NCI-H2107 treated with DMSO at 0.1 percent for 48 hours (cell line): ENCODE measurements around the gene TAOK3.
"Not testable (repeated sequence)": the region's sequence is repeated elsewhere in the genome, so short reads cannot be mapped to it uniquely, and the experiment has no call there.

ENCODE experiments used
- DNase-seq: peaks from one replicate; lab custom pipeline; 2025; ENCODE audit not compliant: unreplicated experiment; lab: John Stamatoyannopoulos, UW

Gene TAOK3

DNA sequence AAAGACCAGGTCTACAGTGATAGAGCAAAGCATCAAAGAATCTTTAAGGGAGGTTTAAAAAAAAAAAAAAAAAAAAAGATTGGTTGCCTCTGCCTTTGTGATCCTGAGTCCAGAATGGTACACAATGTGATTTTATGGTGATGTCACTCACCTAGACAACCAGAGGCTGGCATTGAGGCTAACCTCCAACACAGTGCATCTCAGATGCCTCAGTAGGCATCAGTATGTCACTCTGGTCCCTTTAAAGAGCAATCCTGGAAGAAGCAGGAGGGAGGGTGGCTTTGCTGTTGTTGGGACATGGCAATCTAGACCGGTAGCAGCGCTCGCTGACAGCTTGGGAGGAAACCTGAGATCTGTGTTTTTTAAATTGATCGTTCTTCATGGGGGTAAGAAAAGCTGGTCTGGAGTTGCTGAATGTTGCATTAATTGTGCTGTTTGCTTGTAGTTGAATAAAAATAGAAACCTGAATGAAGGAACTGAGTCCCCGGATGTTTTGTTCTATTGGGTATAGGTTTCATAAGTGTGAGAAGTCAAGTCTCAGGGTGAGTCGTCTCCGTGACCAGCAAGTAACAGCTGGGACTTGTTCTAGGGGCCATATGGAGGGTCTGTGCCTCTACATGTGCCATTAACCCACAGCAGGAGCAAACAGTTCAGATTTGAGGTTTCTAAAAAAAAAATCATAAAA is 227.5 kb downstream of the TAOK3 start:
- DNase-seq: no peak

DNA sequence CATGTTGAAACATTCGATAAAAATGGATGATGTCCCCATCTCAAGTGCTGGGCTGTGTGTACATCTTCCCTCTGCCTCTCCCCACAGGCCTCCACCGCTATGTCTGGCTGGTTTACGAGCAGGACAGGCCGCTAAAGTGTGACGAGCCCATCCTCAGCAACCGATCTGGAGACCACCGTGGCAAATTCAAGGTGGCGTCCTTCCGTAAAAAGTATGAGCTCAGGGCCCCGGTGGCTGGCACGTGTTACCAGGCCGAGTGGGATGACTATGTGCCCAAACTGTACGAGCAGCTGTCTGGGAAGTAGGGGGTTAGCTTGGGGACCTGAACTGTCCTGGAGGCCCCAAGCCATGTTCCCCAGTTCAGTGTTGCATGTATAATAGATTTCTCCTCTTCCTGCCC is 228.2 kb downstream of the TAOK3 start:
- no peak for DNase-seq

DNA sequence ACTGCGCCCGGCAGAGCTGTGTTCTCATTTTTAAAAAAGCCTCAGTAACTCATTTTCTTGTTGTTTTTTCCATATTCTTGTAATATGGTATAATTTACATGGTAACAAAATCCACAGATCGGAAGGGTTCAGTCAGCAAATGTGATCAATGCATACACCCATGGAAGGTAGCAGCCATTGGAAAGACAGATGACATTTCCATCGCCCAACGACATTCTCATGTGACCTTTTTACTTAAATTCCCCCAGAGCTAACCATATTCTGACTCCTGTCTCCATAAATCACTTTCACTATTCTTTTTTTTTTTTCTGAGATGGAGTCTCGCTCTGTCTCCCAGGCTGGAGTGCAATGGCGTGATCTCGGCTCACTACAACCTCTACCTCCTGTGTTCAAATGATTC is 231.9 kb downstream of the TAOK3 start:
- no peak for DNase-seq

DNA sequence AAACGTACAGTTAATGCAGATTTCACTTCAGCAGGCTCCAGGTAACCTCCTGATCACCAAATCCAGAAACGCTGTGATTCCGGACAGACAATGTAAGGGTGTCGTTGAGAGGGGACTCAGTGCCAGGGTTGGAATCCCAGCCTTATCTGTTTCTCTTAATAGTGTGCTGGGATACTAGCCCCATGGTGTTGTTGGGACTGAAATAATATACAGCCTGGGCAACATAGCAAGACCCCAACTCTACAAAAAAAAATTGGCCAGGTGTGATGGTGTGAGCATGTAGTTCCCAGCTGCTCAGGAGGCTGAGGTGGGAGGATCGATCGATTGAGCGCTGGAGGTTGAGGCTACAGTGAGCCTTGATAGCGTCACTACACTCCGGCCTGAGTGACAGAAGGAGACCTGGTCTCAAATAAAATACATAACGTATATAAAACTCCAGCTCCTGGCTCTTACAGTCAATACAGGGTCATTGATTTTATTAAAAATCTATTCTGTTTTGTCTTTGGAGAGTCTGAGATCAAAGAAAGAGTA is 235.5 kb downstream of the TAOK3 start:
- no peak for DNase-seq

DNA sequence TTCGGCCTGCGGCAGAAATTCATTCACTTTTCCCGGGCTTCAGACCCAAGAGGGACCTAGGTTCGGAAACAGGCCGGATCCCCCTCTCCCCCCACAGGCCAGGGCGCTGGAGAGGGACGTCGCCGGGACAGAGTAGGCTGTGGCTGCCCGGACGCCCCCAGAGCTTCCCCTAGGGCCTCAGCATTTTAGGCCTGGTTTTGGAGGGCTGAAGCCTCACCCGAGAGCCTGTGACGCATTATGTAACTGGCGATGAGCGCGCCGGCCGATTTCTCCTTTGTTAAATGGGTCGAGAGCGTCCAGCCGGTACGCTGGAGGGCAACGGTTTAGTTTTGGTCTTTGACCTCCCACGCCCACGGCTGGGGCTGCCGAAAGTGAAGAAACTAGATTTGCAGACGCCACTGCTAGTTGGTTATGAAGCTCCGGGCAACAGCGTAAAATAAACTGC is 236.1 kb downstream of the TAOK3 start:
- DNase-seq: no peak

DNA sequence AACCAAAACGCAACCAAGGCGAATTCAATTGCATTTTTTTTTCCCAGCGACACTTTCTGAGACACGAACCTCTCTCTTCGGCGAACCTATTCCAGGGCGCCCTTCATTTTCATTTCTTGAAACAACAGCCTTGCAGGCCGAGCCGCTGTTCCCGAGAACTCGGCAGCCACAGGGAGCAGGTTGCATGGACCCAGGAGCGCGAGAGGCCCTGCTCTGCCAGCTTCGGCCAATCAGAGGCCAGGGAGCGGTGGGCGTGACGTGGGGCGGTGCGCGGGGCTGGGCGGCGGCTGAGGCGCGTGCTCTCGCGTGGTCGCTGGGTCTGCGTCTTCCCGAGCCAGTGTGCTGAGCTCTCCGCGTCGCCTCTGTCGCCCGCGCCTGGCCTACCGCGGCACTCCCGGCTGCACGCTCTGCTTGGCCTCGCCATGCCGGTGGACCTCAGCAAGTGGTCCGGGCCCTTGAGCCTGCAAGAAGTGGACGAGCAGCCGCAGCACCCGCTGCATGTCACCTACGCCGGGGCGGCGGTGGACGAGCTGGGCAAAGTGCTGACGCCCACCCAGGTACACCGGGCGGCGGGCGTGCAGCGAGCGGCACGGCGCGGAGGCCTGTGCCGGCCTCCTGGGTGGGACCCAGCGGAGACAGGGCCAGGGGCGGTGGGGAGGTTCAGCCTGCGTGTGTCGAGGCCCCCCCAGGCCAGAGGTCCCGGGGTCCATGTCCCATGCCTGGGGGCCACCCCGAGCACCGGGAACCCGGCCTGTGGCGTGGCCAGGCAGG is 236.7 kb downstream of the TAOK3 start, which contains the start of gene PEBP1:
TSS of gene PEBP1 (plus strand) at position 337 of the 771 bp plus-strand sequence. CDS start at position 423, 86 bp downstream.
- peak; percentile 90 for DNase-seq

DNA sequence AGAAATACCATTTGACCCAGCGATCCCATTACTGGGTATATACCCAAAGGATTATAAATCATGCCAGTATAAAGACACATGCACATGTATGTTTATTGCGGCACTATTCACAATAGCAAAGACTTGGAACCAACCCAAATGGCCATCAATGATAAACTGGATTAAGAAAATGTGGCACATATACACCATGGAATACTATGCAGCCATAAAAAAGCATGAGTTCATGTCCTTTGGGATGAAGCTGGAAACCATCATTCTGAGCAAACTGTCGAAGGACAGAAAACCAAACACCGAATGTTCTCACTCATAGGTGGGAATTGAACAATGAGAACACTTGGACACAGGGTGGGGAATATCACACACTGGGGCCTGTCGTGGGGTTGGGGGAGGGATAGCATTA is 243.3 kb downstream of the TAOK3 start:
- not testable (repeated sequence) for DNase-seq

DNA sequence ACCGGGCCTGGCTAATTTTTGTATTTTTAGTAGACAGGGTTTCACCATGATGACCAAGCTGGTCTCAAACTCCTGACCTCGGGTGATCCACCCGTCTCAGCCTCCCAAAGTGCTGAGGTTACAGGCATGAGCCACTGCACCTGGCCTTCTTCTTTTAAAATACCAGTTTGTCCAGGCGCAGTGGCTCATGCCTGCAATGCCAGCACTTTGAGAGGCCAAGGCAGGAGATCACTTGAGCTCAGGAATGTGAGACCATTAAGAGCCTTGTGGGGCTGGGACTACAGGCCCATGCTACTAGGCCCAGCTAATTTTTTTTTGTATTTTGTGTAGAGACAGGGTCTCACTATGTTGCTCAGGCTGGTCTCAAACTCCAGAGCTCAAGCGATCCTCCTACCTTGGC is 244.8 kb downstream of the TAOK3 start:
- no peak for DNase-seq

DNA sequence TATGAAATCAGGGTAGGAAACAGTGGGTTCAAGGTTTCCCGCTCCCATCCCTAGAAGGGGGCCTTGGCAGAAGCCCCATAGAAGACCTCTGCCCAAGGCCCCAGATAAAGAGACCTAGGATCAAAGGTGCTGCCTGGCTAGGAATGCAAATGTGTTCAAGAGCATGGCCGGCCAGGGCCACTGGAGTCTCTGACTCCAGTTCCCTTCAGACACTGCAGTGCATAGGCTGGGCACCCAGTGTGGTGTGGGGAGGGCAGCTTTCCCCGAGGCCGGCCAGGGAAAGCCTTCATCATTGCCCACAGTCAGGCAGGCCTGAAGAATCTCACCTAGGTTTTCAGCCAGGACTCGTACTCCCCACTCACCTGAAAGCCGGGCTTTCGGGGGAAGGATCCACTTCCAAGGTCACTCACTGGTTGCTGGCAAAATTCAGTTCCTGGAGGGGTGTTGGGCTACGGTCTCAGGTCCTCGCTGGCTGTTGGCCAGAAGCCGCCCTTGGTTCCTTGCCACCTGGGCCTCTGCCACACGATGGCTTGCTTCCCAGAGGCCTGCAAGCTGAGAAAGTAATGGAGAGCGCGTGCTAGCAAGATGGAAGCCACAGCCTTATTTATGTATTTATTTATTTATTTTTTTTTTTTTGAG is 246.5 kb downstream of the TAOK3 start:
- DNase-seq: no peak

DNA sequence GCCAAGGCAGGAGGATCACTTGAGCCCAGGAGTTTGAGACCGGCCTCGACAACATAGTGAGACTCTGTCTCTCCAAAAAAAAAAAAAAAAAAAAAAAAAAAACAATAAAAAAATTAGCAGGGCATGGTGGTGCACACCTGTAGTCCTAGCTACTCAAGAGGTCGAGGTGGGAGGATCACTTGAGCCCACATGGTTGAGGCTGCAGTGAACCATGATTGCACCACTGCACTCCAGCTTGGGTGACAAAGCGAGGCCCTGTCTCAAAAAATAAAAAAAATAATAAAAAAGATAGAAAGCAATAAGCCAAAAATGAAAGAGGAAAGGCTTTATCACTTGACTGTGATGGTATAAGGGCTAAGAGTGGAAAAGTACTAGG is 247.0 kb downstream of the TAOK3 start:
- no peak for DNase-seq

DNA sequence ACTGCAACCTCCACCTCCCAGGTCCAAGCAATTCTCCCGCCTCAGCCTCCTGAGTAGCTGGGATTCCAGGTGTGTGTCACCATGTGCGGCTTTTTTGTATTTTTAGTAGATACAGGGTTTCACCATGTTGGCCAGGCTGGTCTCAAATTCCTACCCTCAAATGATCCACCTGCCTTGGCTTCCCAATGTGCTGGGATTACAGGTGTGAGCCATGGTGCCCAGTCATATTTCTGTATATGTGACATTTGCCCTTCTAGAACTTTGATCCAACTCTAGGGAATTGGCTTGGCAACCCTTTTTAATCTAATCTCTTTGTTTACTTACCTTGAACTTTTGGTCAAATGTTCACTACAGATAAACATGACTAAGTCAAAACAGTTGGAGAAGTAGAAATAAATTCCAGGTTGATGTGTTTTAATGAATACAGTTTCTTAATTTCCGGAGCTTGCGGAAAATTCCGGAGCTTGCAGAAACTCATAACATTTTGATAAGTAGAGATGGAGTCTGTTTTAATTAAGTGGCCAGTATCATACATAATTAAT is 248.3 kb downstream of the TAOK3 start:
- DNase-seq: no peak

DNA sequence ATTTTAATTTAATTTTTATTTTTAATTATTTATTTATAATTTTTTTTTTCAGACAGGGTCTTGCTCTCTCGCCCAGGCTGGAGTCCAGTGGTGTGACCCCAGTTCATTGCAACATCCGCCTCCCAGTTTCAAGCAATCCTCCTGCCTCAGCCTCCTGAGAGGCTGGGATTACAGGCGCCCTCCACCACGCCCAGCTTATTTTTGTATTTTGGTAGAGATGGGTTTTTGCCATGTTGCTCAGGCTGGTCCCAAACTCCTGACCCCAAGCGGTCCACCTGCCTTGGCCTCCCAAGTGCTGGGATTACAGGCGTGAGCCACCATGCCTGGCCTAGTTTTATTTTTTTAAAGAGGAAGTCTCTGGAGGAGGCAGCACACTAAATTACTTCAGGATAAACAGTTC is 250.4 kb downstream of the TAOK3 start:
- no peak for DNase-seq

DNA sequence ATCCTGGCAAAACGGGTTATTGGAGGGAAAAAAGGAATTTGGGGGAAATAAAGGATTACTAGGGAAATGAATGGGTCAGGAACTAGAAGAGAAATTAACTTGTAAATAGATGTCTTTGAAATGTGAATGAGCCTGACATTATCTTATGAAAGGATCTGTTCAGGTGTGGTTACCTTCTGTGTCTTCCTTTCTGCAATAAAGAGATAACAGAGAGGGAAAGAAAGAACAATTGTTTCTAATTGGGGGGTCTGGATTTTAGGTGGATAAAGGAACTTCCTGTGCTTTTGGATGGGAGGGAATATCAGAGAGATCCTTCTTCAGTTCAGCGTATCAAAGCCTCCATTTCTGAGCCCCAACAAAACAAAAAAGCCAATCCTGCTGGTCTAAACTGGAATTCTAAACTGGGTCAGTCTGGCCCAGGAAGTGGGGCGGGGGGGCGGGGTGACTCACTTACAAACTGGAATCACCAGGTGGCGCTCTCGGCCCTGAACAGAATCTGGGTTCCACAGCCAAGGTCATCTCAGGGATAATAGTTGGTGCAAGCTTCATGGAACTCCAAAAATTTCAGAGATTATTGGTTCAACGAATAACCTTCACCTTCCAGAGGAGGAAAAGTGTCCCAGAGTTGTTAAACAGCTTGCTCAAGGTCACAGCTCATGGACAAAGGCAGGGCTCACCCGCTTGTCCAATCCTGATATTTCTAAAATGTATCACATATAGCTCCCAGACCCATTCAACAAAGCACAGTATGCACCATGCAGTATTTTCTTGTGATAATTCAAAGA is 251.9 kb downstream of the TAOK3 start:
- peak; percentile 74 for DNase-seq

DNA sequence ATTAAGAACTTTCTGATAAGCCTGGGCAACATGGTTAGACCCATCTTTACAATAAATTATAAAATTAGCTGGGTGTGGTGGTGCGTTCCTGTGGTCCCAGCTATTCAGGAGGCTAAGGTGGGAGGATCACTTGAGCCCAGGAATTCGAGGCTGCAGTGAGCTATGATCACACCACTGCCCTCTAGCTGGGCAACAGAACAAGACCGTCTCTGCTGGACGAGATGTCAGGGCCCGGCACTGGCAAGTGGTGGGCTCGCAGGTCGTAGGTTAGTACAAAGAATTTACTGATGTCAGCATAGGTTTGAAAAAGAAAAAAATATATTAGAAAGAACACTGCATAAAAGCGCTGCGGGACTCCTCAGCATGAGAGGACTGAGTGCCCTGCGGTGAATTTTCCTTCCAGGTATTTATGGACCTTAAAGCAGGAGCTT is 253.2 kb downstream of the TAOK3 start:
- DNase-seq: no peak

DNA sequence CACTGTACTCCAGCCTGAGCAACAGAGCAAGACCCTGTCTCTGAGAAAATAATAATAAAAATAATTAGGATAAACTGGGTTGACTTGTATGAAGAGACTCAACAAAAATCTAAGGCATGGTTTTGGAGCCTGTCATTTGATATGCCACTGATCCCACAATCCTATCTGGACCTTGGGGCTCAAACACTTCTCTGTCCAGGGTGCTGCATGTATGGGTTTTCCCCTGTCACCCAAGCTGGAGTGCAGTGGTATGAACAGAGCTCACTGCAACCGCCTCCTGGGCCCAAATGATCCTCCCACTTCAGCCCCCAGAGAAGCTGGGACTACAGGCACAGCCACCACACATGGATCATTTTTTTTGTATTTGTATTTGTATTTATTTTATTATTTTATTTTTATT is 263.6 kb downstream of the TAOK3 start:
- no peak for DNase-seq

DNA sequence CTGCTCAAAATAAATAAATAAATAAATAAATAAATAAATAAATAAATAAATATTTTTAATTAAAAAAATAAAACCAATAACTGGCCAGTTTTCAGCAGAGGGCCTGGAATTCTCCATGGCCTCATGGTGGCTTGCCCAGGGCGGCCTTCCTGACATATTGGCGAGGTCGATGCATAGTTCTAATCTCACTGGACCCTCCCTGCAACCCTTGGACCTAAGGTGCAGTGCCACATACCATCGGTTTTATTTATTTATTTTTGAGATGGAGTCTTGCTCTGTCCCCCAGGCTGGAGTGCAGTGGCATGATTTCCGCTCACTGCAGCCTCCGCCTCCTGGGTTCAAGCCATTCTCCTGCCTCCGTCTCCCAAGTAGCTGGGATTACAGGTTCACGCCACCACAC is 265.0 kb downstream of the TAOK3 start:
- no peak for DNase-seq

DNA sequence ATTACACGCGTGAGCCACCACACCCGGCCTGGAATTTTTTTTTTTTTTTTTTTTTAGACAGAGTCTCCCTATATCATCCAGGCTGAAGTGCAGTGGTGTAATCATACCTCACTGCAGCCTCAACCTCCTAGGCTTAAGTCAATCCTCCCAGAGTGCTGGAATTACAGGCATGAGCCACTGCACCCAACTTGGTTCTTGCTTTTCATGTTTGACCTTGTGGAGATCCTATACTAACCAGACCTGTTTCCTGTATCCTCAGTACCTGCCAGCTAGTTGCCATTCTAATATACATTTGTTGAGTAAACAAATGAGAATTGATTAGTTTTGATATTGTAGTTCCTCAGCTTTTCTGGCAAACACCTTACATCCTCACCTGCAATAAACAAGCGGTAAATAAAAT is 265.7 kb downstream of the TAOK3 start:
- no peak for DNase-seq

DNA sequence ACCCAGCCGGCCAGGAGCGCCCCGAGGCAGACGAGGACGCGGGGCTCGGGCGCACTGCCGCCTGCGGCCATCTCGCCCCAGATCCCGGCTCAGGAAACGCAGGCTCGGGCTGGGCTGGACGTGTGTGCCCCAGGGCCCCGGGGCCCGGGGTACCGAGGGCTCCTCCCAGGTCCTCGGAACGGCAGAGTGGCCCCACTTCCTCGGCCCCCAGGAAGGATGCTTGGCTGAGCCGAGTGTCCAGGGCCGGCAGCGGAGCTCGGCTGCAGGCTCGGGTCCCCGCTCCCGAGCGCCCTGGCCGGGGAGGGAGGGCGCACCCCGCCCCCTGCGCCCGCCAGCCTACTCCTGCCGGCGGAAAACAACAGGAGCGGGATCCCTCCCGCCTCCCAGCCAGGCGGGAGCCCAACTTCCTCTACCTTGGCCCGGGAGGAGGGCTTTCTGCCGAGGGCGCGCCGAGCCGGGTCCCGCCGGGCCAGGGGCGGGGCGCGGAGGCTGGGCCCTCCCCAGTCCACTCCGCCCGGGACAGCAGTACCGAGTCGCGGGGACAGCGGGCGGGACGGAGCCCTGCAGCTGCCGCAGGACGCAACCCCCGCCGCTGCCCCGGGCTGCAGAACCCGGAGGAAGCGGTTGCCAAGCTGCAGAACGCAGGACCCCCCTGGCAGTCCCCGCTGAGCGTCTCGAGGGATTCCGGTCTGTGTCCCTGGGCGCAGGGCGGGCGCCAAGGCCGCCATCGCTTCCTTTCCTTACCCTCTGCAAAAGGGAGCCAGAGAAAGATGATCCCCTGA is 268.9 kb downstream of the TAOK3 start, which contains the start of gene VSIG10:
TSS of gene VSIG10 (minus strand) at position 411 of the 782 bp plus-strand sequence. CDS start at position 71, 340 bp downstream.
- peak; percentile 68 for DNase-seq

DNA sequence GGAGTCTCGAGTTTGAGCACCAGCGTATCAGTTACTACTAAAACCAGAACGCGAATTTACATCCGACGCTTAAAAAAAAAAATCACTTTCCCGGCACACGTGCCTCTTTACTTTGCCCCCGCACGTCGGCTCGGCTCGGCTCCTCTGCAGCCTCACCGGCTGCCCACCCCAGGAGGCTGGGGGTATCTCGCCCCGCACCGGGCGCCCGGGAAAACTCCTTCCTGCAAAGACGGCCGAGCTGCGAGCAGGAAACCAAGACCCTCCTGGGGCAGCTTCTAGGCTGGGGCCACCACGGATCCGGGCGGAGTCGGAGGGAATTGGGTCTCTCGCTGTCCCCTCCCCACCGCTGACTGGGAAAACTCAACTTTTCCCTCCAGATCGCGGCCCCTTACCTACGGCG is 269.5 kb downstream of the TAOK3 start:
- DNase-seq: peak; percentile 50

DNA sequence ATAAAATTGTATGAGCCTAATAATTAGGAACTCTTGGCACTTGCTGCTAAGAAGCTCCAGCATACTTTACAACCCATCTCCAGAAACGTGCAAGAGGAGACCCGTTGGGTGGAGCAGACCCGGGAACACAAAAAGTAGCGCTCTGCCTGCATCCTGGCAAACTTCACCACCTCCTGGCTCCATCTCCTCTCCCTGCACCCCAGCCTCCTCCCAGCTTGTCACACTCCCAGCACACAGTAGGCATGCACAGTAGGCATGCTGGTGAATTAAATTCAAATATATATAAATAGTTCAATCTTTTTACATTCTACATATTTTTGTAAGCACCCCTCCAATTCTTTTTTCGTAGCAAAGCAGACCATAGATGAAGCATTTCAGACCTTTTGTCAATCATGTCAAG is 270.1 kb downstream of the TAOK3 start:
- DNase-seq: no peak
